GM10266 (cell line): ENCODE results near the gene CLC.

Experiments
- DNase-seq: peaks from one replicate; pipeline ENCODE4 v3.0.0; 2012; ENCODE audit errors: extremely low spot score
- TF ChIP-seq, protein P1 (sequence below): IDR thresholded peaks from 2 replicates; pipeline ENCODE4 v1.5.1; 2012; ENCODE audit warnings: mild to moderate bottlenecking, low read depth; ENCODE audit not compliant: control insufficient read depth, insufficient read depth; ENCODE audit errors: missing control alignments

The CLC gene

DNA sequence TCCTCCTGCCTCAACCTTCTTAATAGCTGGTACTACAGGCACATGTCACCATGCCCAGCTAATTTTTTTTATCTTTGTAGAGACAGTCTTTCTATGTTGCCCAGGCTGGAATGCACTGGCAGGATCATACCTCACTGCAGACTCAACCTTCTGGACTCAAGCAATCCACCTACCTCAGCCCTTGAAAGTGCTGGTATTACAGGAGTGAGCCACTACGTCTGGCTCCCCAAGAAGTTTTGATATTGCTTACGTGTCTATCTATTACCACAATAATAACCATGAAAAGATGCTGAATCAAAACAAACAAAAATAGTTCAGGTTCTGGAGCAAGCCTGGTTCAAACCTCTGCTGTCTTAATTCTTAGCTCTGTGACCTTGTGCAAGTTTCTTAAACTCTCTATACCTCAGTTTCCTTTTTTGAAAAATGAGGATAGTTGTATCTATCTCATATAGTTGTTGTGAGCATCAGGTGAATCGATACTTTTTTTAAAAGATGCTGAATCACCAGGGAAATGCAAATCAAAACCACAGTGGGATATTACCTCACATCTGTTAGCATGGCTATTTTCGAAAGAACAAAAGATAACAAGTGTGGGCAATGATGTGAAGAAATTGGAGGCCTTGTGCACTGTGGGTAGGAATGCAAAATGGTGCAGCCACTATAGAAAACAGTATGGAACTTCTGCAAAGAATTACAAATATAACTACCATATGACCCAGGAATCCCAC lies 21.8 kb upstream of the CLC start:
- no peak for DNase-seq
- TF ChIP-seq, protein P1, sequence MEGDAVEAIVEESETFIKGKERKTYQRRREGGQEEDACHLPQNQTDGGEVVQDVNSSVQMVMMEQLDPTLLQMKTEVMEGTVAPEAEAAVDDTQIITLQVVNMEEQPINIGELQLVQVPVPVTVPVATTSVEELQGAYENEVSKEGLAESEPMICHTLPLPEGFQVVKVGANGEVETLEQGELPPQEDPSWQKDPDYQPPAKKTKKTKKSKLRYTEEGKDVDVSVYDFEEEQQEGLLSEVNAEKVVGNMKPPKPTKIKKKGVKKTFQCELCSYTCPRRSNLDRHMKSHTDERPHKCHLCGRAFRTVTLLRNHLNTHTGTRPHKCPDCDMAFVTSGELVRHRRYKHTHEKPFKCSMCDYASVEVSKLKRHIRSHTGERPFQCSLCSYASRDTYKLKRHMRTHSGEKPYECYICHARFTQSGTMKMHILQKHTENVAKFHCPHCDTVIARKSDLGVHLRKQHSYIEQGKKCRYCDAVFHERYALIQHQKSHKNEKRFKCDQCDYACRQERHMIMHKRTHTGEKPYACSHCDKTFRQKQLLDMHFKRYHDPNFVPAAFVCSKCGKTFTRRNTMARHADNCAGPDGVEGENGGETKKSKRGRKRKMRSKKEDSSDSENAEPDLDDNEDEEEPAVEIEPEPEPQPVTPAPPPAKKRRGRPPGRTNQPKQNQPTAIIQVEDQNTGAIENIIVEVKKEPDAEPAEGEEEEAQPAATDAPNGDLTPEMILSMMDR = no peak

DNA sequence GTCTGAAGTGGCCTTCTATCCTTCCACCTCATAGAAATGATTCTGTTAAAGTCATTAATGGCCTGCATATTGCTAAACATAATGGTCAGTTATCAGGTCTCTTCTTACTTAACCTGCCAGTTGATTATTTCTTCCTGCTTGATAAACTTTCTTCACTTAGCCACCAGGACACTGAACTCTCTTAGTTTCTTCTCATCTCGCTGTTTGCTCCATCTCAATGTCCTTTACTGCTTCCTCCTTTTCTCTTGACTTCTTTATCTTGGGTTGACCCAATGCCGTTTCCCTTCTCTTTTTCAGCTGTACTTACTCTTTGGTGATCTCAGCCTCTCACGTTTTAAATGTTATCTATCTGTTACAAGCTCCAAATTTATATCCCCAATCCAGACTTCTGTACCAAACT lies 17.1 kb upstream of the CLC start:
- no peak for DNase-seq
- TF ChIP-seq, protein P1 = no peak

DNA sequence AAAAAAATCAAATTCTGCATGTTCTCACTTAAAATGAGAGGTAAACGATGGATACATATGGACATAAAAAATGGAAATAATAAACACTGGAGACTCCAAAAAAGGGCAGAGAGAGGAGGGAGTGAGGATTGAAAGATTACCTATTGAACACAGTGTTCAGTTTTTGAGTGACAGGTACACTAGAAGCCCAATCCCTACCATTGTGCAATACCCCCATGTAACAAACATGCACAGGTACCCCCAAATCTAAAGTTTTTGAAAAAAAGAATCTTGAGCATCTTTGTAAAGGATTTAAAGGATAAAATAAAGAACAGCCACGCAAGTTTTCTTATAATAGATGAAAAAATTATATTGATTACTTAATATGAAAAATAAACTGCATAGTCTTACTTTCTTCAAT lies 16.7 kb upstream of the CLC start:
- DNase-seq = no peak
- TF ChIP-seq, protein P1 = no peak

DNA sequence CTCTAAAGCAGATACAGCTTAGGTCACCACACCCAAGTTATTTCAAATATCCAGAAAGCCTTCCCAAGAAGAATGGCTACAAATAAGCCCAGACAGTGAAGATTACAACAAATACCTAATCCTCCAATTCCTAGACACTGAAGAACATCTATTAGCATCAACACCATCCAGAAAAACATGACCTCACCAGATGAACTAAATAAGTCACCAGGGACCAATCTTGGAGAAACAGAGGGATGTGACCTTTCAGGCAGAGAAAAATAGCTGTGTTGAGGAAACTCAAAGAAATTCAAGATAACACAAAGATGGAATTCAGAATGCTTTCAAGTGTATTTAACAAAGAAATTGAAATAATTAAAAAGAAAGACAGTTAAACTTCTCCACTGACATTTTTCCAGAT lies 15.0 kb upstream of the CLC start:
- TF ChIP-seq, protein P1 = no peak
- DNase-seq = no peak

DNA sequence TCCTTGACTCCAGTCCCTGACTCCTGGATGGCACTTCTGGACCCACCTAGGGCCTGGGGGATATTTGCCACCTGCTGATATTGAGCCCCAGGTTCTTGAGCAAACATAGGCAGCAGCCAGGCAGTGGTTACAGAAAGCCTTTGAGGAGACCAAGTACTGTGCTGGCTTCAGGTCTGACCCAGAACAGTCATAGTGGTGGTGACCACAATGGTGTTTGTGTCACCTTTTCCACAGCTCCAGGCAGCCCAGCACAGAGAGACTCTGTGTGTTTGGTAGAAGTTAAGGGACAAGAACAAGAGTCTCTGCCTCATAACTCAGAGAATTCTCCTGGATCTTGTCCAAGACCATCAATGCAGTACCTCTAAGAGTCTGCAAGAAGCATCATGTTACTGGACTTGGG lies 14.6 kb upstream of the CLC start:
- TF ChIP-seq, protein P1 = no peak
- DNase-seq = no peak

DNA sequence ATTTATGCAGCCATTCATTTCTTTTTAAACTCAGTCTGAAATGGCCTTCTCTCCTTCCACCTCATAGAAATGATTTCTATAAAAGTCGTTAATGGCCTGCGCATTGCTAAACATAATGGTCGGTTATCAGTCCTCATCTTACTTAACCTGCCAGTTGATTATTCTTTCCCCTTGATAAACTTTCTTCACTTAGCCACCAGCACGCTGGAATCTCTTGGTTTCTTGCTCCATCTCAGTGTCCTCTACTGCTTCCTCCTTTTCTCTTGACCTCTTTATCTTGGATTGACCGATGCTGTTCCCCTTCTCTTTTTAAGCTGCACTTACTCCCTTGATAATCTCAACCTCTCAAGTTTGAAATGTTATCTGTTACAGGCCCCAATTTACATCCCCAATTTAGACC lies 12.2 kb upstream of the CLC start:
- TF ChIP-seq, protein P1 = no peak
- DNase-seq = no peak

DNA sequence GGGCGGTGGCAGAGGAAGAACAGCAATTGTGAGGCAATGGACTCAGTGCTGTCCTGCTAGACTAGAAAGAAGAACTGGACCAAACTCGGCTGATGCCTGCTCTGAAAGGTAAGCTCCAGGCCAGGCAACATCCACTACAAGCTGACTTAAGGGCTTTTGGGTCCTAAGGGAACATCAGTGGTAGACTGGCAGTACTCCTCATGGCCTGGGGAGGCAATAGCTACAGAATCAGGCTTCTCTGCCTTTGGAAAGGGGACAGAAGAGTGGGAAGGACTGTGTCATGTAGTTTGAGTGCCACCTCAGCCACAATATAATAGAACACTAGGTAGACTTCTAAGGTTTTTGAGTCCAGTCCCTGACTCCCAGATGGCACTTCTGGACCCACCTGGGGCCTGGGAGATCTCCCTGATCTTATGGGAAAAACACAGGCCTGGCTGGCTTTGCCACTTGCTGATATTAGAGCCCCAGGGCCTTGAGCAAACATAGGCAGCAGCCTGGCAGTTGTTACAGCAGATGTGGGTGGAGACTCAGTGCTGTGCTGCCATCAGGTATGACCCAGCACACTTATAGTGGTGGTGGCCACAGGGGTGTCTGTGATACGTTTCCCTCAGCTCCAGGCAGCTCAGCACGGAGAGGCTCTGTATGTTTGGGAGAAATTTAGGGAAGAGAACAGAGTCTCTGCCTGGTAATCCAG lies 9.2 kb upstream of the CLC start:
- DNase-seq = no peak
- TF ChIP-seq, protein P1 = no peak
